Peyer's patch (tissue), 4 donors: ENCODE measurements around the gene TMEM45B.

Experiments
- POLR2A ChIP-seq, 2 donors: fragments of 450-650 bp; IDR thresholded peaks; one replicate each; pipeline ENCODE4 v1.5.1; 2017; ENCODE audit warnings: antibody characterized with exemption in 2 of 2, mild to moderate bottlenecking in 2 of 2, moderate library complexity in 2 of 2
- TF ChIP-seq, protein P1 (sequence below), 6 experiments: fragments of 450-650 bp in 4 of 6; fragments of 200-600 bp in 2 of 6; sonication (generic) in 1 of 6; IDR thresholded peaks; one replicate each; pipeline ENCODE4 v1.5.1; 2017 to 2019; ENCODE audit warnings: antibody characterized with exemption in 6 of 6, mild to moderate bottlenecking in 3 of 6, moderate library complexity in 1 of 6

DNA sequence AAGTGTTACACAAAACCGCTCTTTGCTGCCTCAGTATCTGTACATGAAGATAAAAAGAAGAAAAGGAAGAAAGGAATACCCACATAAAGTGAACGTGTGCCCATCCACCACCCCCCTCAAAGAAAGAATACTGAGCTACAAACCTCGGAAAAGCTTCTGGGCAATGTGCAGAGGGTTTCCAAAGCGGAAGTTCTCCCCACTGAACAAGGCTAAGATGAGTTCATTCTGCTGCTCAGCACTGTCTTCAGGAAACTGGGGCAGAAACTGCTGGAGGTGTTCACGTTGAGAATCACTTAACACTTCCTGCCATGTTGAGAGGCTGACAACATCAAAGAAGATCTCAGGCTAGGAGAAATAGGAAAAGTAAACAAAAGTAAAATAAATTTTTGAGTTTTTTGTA, 72.8 kb downstream of the TMEM45B start:
- TF ChIP-seq POLR2A (IDR thresholded peaks at IDR 0.05): no peak
- TF ChIP-seq, protein P1, sequence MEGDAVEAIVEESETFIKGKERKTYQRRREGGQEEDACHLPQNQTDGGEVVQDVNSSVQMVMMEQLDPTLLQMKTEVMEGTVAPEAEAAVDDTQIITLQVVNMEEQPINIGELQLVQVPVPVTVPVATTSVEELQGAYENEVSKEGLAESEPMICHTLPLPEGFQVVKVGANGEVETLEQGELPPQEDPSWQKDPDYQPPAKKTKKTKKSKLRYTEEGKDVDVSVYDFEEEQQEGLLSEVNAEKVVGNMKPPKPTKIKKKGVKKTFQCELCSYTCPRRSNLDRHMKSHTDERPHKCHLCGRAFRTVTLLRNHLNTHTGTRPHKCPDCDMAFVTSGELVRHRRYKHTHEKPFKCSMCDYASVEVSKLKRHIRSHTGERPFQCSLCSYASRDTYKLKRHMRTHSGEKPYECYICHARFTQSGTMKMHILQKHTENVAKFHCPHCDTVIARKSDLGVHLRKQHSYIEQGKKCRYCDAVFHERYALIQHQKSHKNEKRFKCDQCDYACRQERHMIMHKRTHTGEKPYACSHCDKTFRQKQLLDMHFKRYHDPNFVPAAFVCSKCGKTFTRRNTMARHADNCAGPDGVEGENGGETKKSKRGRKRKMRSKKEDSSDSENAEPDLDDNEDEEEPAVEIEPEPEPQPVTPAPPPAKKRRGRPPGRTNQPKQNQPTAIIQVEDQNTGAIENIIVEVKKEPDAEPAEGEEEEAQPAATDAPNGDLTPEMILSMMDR (IDR thresholded peaks at IDR 0.05): no peak
